ENCODE data around the gene SPSB4.
"Not testable (repeated sequence)": the region's sequence is repeated elsewhere in the genome, so short reads cannot be mapped to it uniquely, and the experiment has no call there.

The SPSB4 gene

GRCh38 chr3:141096981-141097380, 45.8 kb downstream of the SPSB4 start:
- no peak for DNase-seq

GRCh38 chr3:141100112-141100511, 49.0 kb downstream of the SPSB4 start:
- DNase-seq = no peak

GRCh38 chr3:141100531-141101320, 49.6 kb downstream of the SPSB4 start:
- no peak for DNase-seq

GRCh38 chr3:141102372-141102771, 51.2 kb downstream of the SPSB4 start:
- no peak for DNase-seq

GRCh38 chr3:141103067-141103466, 51.9 kb downstream of the SPSB4 start:
- DNase-seq = no peak

- DNase-seq = no peak
These were observed 52.4 kb downstream of the SPSB4 start for GRCh38 chr3:141103503-141103902.

GRCh38 chr3:141104151-141104821, 53.1 kb downstream of the SPSB4 start:
- DNase-seq = no peak

GRCh38 chr3:141105828-141106628, 54.9 kb downstream of the SPSB4 start:
- peak; percentile 42 for DNase-seq

GRCh38 chr3:141106842-141107241, 55.7 kb downstream of the SPSB4 start:
- DNase-seq = no peak

- DNase-seq = no peak
These were observed 56.9 kb downstream of the SPSB4 start for GRCh38 chr3:141108039-141108438.

- DNase-seq = no peak
These were observed 58.6 kb downstream of the SPSB4 start for GRCh38 chr3:141109751-141110150.

GRCh38 chr3:141110322-141110721, 59.2 kb downstream of the SPSB4 start:
- no peak for DNase-seq

GRCh38 chr3:141111364-141112155, 60.4 kb downstream of the SPSB4 start:
- DNase-seq = no peak

GRCh38 chr3:141112686-141113297, 61.6 kb downstream of the SPSB4 start:
- no peak for DNase-seq

- not testable (repeated sequence) for DNase-seq
These were observed 62.5 kb downstream of the SPSB4 start for GRCh38 chr3:141113680-141114079.

GRCh38 chr3:141114179-141114745, 63.1 kb downstream of the SPSB4 start:
- DNase-seq = no peak

- DNase-seq = no peak
These were observed 63.8 kb downstream of the SPSB4 start for GRCh38 chr3:141114816-141115460.

GRCh38 chr3:141115789-141116541, 64.8 kb downstream of the SPSB4 start:
- no peak for DNase-seq

- DNase-seq = no peak
These were observed 65.6 kb downstream of the SPSB4 start for GRCh38 chr3:141116721-141117120.

GRCh38 chr3:141117982-141118381, 66.8 kb downstream of the SPSB4 start:
- DNase-seq = not testable (repeated sequence)

Measured in DMS79 (cell line).